Stimulated activated CD4-positive, alpha-beta T cell treated with anti-CD3 and anti-CD28 coated beads, Interleukin-12 subunit alpha, Interleukin-12 subunit beta, amount 100 ng/mL, for 48 hours (primary cell): ENCODE measurements around the gene SMIM11.
"Not testable (repeated sequence)": the region's sequence is repeated elsewhere in the genome, so short reads cannot be mapped to it uniquely, and the experiment has no call there.

Source experiments
- DNase-seq, 3 donors: peaks; one replicate each; pipeline ENCODE4 v3.0.0-alpha.2; 2020; ENCODE audit warnings: low read depth in 2 of 3, low spot score in 1 of 3

Gene SMIM11

GRCh38 chr21:34354836-34355235 lies 20.5 kb upstream of the SMIM11 start:
- DNase-seq = no peak

GRCh38 chr21:34355570-34355969 lies 19.7 kb upstream of the SMIM11 start:
- no peak for DNase-seq

- no peak for DNase-seq
Observed at GRCh38 chr21:34357889-34358288, 17.4 kb upstream of the SMIM11 start.

- DNase-seq = no peak
Observed at GRCh38 chr21:34358866-34359265, 16.4 kb upstream of the SMIM11 start.

GRCh38 chr21:34360488-34361241 lies 14.6 kb upstream of the SMIM11 start:
- no peak for DNase-seq

GRCh38 chr21:34362136-34362444 lies 13.2 kb upstream of the SMIM11 start:
- DNase-seq = no peak

GRCh38 chr21:34362670-34363069 lies 12.6 kb upstream of the SMIM11 start:
- DNase-seq = no peak

- no peak for DNase-seq
Observed at GRCh38 chr21:34363733-34364132, 11.6 kb upstream of the SMIM11 start, which contains the start of gene KCNE2. KCNE2 (plus strand) TSS chr21:34364006; CDS start chr21:34370479, 6,473 bp downstream.

GRCh38 chr21:34364921-34365320 lies 10.4 kb upstream of the SMIM11 start:
- DNase-seq = no peak

- no peak for DNase-seq
Observed at GRCh38 chr21:34365809-34366208, 9.5 kb upstream of the SMIM11 start.

- peak in 2 of 3 donors; percentile 6 to 10 for DNase-seq
Observed at GRCh38 chr21:34367320-34367935, 7.9 kb upstream of the SMIM11 start.

- DNase-seq = no peak
Observed at GRCh38 chr21:34369741-34370140, 5.6 kb upstream of the SMIM11 start.

GRCh38 chr21:34372321-34372720 lies 3.0 kb upstream of the SMIM11 start:
- no peak for DNase-seq

GRCh38 chr21:34374462-34374861 lies 845 bp upstream of the SMIM11 start:
- not testable (repeated sequence) for DNase-seq

GRCh38 chr21:34375619-34375972 lies 289 bp downstream of the SMIM11 start:
- DNase-seq = not testable (repeated sequence)

GRCh38 chr21:34383138-34383537 lies 7.8 kb downstream of the SMIM11 start:
- DNase-seq = not testable (repeated sequence)

- DNase-seq = not testable (repeated sequence)
Observed at GRCh38 chr21:34383724-34384415, 8.6 kb downstream of the SMIM11 start.

- DNase-seq = not testable (repeated sequence)
Observed at GRCh38 chr21:34400522-34400921, 25.2 kb downstream of the SMIM11 start.

- DNase-seq = not testable (repeated sequence)
Observed at GRCh38 chr21:34404742-34405141, 29.4 kb downstream of the SMIM11 start.

GRCh38 chr21:34405686-34406085 lies 30.4 kb downstream of the SMIM11 start:
- not testable (repeated sequence) for DNase-seq

- not testable (repeated sequence) for DNase-seq
Observed at GRCh38 chr21:34406102-34406501, 30.8 kb downstream of the SMIM11 start.

GRCh38 chr21:34406676-34407075 lies 31.4 kb downstream of the SMIM11 start:
- DNase-seq = not testable (repeated sequence)
